NCI-H82 treated with DMSO at 0.1 percent for 48 hours (cell line): ENCODE data around the gene CYP26C1.

Source experiments
- DNase-seq: peaks from one replicate; lab custom pipeline; 2025; ENCODE audit not compliant: unreplicated experiment; lab: John Stamatoyannopoulos, UW

The CYP26C1 gene, protein sequence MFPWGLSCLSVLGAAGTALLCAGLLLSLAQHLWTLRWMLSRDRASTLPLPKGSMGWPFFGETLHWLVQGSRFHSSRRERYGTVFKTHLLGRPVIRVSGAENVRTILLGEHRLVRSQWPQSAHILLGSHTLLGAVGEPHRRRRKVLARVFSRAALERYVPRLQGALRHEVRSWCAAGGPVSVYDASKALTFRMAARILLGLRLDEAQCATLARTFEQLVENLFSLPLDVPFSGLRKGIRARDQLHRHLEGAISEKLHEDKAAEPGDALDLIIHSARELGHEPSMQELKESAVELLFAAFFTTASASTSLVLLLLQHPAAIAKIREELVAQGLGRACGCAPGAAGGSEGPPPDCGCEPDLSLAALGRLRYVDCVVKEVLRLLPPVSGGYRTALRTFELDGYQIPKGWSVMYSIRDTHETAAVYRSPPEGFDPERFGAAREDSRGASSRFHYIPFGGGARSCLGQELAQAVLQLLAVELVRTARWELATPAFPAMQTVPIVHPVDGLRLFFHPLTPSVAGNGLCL

DNA sequence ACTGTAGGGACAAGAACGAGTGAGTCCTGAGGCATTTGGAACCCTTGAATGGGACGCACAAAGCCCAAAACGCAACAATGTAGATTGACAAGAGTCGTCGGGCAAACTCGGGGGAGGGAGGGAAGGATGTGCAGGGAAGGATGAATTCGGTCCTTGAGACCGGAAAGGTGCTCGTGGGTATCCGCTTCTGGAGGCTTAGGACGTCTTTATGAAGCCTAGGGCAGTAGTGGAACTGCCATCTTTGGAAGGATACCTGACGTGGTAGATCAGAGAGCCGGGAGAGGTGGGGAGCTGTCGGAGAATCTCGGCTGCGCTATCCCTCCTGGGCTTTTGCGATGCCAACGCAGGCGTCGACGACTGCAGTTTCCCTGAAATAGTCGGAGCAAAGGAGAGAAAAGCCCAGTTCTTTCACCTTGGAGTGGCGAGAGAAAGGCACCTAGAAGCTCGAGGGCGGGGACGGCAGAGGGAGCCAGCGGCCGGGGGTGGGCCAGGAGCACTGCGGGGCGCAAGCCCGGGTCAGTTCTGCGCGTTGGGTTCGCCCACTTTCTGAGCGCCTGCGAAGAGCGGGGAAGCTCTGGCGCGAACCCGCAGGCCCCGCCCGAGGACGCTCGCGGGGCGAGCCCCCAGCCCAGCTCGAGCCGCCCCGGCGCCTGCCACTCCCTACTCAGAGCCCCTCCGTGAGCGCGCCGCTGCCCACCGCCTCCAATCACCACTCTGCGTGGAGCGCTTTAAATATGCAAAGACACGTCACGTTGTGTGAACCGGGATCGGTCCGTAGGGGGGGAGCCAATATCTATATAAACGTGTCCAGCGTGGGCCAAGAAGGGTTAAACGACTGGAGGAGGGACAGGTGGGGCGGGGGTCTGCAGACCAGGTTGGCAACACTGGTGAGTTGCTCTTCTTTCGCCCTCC is at the start of gene CYP26C1:
TSS of gene CYP26C1 (plus strand) at position 824 of the 912 bp plus-strand sequence. CDS start 466 bp downstream, outside the sequence.
- DNase-seq, result no peak

DNA sequence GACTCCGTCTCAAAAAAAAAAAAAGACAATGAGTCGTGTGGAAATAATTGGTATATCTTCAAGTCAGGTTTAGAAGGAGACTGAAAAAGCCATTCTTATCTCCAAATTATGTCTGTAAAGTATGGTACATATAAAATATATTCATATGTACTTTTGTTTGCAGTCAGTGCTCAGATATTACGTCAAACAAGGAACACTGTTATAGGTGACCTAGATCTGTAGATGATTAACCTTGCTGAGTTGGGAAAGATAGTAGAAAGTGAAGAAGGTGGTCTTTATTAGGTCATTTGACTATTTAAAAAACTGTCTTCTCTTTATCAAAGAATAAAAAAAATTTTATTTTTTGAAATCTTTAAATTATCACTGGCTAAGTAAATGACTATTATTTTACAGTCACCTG is 44.9 kb upstream of the CYP26C1 start:
- no peak for DNase-seq

DNA sequence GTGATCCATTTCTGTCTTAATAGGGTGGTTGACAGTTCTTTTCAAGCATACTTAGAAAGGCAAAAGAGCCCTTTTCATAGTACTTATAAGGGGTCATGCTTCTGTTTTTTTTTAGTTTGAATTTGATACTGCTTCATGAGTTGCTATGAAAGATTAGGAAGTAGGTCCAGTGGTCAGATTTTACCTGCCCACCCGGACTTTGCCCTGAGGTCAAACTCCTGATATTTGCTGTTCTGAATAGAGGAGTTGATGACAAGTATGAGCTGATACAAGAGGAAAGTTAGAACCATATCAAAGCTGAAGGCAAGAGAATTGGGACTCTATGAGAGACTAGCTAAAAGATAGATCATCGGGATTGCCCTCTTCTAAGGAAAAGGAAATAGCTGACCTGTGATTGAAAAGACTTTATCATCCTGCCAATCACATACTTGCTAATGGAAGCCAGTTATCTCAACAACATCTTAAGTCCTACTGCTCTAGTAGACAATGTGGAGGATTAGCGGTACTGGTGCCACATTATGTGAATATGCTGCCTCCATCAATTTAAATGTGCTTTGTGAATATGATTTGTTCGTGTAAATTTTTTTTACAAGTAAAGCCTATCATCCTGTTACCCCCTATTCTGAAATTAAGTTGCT is 37.5 kb upstream of the CYP26C1 start:
- DNase-seq, result no peak

DNA sequence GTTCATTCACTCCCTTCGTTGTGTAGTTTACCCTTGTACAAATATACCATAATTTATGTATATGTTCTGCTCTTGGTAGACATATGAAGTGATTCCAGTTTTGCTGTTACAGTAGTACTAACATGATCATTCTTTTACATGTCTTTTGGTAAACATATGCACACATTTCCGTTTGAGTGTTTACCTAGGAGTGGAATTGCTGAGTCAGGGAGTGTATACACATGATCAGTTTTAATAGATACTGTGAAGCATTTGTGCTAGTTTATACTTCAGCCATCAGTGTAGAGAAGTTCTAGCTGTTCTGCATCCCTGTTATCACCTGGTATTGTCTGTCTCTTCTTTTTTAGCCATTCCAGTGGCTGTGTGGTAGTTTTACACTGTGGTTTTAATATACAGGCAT is 34.5 kb upstream of the CYP26C1 start:
- DNase-seq, result no peak

DNA sequence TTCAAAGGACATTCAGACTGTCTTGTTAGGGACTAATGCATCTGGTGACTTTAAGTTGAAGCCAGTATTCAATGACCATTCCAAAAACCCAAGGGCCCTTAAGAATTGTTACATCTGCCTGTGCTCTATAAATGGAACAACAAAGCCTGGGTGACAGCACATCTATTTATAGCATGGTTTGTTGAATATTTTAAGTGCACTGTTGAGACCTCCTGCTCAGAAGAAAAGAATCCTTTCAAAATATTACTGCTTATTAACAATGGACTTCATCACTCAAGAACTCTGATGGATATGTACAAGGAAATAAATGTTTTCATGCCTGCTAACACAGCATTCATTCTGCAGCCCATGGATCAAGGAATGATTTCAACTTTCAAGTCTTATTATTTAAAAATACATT is 33.1 kb upstream of the CYP26C1 start:
- no peak for DNase-seq

DNA sequence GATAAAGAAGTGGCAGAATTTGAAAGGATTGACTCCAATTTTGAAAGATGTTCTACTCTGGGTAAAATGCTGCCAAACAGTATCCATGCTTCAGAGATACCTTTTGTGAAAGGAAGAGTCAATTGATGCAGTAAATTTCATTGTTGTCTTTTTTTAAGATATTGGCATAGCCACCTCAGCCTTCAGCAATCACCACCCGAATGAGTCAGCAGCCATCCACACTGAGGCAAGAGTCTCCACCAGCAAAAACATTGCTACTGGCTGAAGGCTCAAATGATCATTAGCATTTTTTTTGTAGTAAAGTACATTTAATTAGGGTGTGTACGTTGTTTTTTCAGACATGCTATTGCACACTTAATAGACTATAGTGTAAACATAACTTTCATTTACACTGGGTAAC is 31.7 kb upstream of the CYP26C1 start:
- no peak for DNase-seq

DNA sequence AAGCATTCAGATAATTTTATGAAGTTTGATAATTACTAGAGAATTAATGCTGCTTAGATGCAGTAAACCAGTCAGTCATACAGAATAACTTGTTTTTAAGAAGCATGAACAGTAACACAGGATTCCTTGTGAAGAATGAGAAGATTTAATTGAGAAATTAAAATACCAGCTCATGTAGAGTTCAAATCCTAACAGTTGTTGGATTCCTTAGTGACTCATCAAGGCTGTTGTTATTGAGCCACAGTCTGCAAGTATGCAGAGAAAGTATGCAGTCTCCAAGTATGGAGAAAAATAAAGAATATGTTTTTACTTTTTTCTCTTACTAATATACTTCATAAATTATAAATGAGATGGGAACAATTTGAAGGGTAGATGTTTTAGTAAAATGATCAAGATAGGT is 30.2 kb upstream of the CYP26C1 start:
- DNase-seq, result no peak

DNA sequence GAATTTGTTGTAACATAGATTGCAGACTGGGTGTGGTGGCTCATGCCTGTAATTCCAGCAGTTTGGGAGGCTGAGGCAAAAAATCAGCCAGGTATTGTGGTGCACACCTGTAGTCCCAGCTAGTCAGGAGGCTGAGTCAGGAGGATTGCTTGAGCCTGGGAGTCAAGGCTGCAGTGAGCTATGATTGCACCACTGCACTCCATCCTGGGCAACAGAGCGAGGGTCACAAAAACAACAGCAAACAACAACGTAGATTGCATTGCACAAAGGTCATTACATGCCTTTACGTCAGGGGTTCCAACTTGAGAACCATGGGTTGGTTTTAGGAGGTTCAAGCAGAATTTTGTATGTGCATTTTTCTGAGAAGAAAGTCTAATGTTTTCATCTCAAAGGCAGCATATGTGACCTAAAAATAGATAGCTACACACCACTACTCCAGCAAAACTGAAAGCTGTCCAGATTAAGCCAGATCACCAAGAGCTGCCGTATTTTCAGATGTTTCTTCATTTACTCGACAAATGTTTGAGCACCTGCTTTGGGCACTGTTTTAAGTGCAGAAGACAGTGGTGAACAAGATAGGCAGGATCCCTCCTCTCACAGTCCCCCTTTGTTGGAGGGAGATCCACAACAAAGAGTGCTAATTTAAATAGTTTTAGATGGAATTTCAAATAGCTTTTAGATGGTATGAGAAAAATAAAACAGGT is 28.3 kb upstream of the CYP26C1 start:
- DNase-seq, result no peak

DNA sequence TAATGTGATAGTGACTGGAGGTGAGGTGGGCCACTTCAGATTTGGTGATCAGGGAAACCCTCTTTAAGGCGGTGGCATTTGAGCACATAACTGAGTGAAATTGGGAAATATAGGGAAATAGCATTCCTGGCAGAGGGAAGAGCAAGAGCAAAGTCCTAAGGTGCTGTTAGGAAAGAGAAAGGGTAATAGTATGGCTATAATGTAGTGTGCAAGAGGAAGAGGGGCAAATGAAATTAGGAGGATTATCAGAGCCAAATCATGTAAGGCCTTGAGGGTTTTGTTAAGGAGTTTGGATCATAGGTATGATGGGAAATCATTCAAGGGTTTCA is 27.8 kb upstream of the CYP26C1 start:
- DNase-seq, result no peak

DNA sequence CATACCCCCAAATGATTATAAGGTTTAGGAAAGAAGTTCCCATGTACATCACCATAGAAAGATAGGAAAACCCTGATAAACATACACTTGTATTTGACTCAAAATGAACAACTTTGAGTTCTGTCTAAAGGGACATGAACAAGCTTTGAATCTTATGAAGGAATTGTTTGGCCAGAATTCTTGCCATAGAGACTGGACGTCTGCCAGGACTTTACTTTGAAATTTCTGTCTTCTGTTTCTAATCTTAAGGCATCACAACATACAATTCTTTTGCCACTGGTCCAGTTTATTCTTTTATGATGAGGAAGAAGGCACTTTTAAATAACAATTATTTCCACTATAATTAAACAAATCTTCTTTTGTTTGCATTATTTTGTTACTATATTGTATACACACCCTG is 26.2 kb upstream of the CYP26C1 start:
- no peak for DNase-seq

DNA sequence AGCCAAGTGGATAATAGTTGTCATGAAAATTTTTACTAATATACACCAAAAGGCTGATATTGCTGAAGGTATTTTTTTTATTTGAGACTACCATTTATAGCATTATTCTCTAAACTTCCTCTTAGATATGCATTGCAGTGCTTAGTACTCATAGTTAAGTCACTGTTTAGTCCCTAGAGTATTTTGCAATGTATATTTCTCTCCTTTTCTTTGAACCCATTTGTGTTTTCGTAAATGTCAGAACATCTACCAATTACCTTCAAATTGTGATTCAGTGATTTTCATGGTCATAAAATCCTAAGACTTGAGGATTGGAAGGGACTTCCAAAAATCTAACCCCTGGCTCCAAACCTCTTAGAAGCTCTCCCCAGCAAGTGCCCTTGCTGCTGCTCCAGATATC is 21.5 kb upstream of the CYP26C1 start:
- DNase-seq, result no peak

DNA sequence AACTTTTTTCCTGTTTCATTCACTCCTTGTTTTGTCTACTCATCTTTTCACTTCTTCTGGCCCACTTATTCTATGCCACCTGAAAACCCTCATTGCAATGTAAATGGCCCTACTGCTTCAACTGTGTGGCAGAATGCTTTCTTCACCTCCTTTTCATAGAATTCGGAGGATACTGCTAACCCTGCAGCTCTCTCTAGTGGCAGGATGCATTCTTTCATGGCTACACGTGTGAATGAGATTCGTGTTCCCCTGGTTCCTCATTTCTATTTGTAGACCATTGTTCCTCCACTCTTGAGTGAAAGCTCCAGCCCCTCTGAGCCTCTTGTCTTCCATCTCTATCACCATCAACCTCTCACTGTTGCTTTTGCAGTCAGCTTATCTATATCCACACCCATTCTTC is 20.9 kb upstream of the CYP26C1 start:
- no peak for DNase-seq

DNA sequence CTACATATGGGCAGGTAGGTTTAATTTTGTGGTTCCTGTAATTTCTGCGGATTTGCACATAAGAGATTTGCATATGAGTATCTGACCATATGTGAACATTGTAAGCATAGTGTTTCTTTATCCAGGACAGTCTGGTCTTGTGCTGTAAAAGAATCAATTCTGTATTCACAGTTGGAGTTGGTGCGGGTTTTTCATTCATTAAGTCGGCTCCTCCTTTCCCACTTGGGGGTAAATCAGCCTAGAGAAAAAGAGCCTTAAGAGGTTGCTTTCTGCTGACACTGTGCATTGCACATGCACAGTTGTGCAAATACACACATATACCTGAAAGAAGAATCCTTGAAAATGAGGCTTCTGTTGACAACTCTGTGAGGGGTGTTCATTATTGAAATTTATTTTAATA is 6.1 kb upstream of the CYP26C1 start:
- no peak for DNase-seq

DNA sequence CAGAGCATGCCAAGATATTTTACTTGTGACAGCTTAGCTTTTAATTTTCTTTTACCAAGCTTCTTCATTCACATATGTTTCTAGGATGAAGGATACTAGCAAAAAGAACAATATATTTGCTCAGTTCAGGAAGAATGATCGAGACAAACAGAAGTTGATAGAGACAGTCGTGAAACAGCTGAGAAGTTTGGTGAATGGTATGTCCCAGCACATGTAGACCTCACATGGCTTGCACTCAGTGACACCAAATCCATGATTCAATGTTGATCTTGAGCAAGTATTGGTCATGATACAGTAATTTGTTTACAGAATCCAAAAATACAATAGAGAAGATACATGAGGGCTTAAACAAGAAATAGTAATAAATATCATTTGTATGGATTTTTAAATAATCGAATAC is 2.5 kb upstream of the CYP26C1 start:
- DNase-seq, result no peak

DNA sequence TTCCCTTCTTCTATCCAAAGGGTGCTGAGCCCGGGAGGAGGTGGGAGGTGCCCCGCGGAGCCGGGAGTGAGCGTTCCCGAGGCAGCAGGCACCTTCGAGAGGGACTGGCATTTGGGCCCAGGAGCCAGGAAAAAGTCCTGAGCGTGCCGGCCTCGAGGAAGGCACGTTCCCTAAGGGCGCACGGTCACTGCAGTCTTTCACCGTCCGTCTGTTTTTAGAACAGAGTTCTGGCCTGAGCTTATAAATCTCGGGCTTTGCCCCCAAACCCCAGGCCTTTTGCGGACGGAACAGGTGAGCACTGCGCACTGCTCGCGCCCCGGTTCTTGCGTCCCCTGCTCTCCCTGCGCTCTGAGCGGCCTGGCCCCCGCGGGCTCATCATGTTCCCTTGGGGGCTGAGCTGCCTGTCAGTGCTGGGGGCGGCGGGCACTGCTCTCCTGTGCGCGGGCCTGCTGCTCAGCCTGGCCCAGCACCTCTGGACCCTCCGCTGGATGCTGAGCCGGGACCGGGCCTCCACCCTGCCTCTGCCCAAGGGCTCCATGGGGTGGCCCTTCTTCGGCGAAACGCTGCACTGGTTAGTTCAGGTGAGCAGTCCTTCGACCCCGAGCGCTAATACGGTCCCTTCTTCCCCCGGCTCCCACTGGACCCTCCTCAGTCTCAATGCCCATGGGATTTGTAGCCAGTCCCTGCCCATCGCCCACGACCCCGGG is 442 bp downstream of the CYP26C1 start:
- no peak for DNase-seq

DNA sequence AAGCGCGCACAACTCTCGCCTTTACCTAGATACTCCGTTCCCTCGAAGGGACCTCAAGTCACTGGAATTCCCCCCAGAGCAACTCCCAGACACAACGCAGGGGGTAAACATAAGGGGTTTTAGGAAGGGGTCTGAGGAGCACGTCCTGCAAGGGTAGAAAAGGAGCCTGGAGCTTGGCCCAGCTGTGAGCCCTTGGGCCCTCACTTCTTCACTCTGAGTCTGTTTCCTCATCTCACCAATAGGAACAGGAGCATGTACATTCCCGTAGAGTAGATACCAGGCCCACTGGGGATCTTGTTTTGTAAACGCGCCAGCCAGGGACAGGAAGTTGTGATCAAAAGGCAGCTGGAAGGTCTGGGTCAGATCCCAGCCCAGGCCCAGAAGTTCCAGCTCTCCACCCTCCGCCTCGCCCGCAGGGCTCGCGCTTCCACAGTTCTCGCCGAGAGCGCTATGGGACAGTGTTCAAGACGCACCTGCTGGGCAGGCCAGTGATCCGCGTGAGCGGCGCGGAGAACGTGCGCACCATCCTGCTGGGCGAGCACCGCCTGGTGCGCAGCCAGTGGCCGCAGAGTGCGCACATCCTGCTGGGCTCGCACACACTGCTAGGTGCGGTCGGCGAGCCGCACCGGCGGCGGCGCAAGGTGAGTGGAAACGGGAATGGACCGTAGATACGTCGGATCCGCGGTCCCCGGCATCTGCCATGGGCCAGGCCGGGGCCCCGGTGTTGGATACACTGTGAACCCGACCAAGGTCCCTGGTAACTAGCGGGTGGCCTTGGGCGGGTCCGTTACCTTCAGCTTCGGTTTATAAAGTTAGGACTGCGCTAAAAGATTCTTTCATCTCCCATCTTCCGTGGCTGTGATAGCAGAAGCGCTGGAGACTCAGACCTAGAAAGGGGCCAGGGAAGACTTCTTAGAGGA is 1.3 kb downstream of the CYP26C1 start:
- no peak for DNase-seq

DNA sequence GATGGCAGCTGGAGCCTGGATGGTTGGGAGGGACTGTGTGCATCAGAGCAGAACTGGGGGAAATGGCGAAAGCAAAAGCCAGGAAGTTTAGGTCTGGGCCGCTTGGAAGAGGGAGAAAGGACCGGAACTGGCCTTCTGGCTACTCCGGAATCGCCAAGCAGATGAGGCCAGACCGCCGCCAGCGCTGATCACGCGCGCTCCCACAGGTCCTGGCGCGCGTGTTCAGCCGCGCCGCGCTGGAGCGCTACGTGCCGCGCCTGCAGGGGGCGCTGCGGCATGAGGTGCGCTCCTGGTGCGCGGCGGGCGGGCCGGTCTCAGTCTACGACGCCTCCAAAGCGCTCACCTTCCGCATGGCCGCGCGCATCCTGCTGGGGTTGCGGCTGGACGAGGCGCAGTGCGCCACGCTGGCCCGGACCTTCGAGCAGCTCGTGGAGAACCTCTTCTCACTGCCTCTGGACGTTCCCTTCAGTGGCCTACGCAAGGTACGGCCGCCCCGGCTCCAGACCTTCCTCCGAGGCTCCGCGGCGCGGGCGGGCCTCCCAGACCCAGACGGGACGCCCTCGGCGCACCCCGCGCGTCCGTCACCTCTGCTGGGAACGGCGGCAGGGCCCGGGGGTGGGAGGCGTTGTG is 2.0 kb downstream of the CYP26C1 start:
- DNase-seq, result no peak

DNA sequence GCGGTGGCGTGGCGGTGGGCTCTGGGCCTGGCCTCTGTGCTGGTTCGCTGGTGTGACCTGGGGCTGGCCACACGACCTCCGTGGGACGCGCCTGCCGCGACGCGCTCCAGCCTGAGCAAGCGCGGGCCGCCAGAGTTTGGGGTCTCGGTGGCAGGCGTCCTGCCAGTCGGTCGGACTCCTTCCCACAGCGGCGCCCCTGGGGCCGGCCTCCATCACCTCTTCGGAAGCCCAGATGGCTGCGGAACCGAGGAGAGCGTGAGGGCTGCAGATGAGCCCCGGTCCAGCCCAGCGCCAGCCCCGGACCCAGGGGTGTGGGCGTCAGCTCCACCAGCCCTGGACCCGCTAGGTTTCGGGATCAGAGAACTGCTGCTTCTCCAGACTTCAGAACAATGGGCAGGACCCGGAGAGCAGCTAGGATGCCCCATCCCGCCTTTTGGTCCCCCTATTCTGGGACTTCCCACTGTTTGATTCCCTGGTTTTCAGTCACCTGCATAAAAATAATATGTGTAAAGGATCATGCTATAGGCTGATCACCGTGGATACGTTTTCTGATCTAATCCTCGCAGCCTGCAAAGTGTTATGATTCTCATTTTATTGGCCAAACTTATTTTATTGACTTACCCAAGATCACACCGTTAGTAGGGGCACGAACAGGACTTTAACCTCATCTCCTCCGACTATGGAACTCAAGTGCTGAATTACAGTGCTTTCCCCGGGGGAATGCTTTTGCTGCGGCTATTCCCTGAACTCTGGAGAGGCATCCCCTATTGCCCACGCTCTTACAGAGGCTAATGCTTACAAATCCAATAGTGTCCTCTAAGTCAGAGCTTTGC is 2.8 kb downstream of the CYP26C1 start:
- DNase-seq, result no peak
